Transverse colon (tissue), 4 donors: ENCODE measurements around the gene GLP1R. TPM values are rescaled to one million over a fixed set of nuclear protein-coding genes. Genes with fewer than 3 reads are reported as not detected.

Experiments
- DNase-seq: peaks from one replicate; pipeline ENCODE4 v3.0.0-alpha.2; 2019
- H3K27ac ChIP-seq, 4 donors: fragments of 200-600 bp; sonication (generic); 2 replicates each; pipeline ENCODE4 v1.5.1; 2016 to 2018; ENCODE audit warnings: inconsistent platforms in 4 of 4
- H3K27me3 ChIP-seq: fragments of 200-600 bp; sonication (generic); 2 replicates; pipeline ENCODE4 v1.5.1; 2017; ENCODE audit warnings: inconsistent platforms
- H3K36me3 ChIP-seq, 4 donors: fragments of 200-600 bp; sonication (generic); 2 replicates each; pipeline ENCODE4 v1.5.1; 2017 to 2019; ENCODE audit warnings: inconsistent platforms in 4 of 4
- H3K4me1 ChIP-seq, 4 donors: fragments of 200-600 bp; sonication (generic); 2 replicates each; pipeline ENCODE4 v1.5.1; 2017 to 2020; ENCODE audit warnings: inconsistent platforms in 4 of 4
- H3K4me3 ChIP-seq, 4 donors: fragments of 200-600 bp; sonication (generic); 1 replicate in 1 of 4; 2 replicates in 3 of 4; pipeline versions ENCODE4 v1.5.1 to v1.6.1; 2017 to 2019; ENCODE audit warnings: inconsistent platforms in 4 of 4
- H3K9me3 ChIP-seq, 2 donors: fragments of 200-600 bp; sonication (generic); 2 replicates each; pipeline ENCODE4 v1.5.1; 2017 to 2019; ENCODE audit warnings: inconsistent platforms in 2 of 2
- EP300 ChIP-seq: sonication (generic); formaldehyde crosslinking; IDR thresholded peaks from one replicate; pipeline ENCODE4 v1.6.1; 2017; ENCODE audit warnings: antibody characterized with exemption, low read depth
- POLR2A ChIP-seq: fragments of 450-650 bp; IDR thresholded peaks from one replicate; pipeline ENCODE4 v1.6.1; 2016; ENCODE audit warnings: antibody characterized with exemption, mild to moderate bottlenecking, moderate library complexity
- POLR2AphosphoS5 ChIP-seq, 3 donors: sonication (generic); formaldehyde crosslinking; IDR thresholded peaks; one replicate each; pipeline ENCODE4 v1.6.1; 2016; ENCODE audit warnings: antibody characterized with exemption in 3 of 3
- WGBS, 2 donors: methylation state at CpG; one replicate each; pipeline ENCODE4 v1.1.5; 2018; ENCODE audit warnings: low coverage in 1 of 2; 5-methylcytosine and 5-hydroxymethylcytosine counted together
- in situ Hi-C, 4 donors: fragments of 200-750 bp; cut with MboI; loops; one replicate each; pipeline versions ENCODE4 v1.15.0 to v1.15.1; 2017; ENCODE audit warnings: low sequenced_read_pairs in 3 of 4, low pct_ligation_motif_present in 1 of 4, low pct_unique_long_range_greater_than_20kb in 1 of 4
- intact Hi-C: fragments of 100-400 bp; cut with DNase I; formaldehyde crosslinking; loops from one replicate; pipeline ENCODE4 v1.15.1; 2023; ENCODE audit warnings: low total_unique reads
- total RNA-seq, 4 donors: library from RNA; depleted of rRNA; stranded (reverse); fragments of >200 nt; gene quantifications; one replicate each; pipeline ENCODE4 v1.1.0, GENCODE V29; 2016
- TF ChIP-seq, protein P1 (sequence below), 5 experiments: fragments of 200-600 bp in 3 of 5; fragments of 450-650 bp in 2 of 5; sonication (generic) in 3 of 5; IDR thresholded peaks; 1 replicate in 2 of 5; 2 replicates in 3 of 5; pipeline ENCODE4 v1.5.1; 2016 to 2017; ENCODE audit warnings: antibody characterized with exemption in 5 of 5, inconsistent platforms in 3 of 5, mild to moderate bottlenecking in 2 of 5, moderate library complexity in 1 of 5

GLP1R gene
- total RNA-seq, 4 donors from 2014 or later: not detected

DNA sequence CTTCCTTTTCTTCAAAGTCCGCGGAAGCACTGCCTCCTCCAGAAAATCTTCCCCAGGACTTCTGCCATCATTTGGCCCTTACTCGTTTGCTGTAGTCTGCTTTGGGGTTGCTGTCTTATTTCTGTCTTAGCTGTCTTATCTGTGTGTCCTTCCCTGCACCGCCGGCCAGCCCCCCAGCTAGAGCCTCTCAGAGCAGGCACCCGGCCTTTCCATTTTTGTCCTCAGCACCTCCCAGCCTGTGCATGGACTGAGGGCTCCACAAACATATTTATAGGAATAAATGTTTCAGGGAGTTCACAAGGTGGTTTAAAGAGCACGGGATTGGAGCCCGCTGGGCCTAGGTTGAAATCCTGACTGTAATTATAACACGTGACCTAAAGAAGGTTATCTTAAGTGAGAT lies 8.1 kb downstream of the GLP1R start:
- TF ChIP-seq EP300: no peak
- TF ChIP-seq POLR2AphosphoS5 (IDR thresholded peaks at IDR 0.05): no peak
- TF ChIP-seq, protein P1, sequence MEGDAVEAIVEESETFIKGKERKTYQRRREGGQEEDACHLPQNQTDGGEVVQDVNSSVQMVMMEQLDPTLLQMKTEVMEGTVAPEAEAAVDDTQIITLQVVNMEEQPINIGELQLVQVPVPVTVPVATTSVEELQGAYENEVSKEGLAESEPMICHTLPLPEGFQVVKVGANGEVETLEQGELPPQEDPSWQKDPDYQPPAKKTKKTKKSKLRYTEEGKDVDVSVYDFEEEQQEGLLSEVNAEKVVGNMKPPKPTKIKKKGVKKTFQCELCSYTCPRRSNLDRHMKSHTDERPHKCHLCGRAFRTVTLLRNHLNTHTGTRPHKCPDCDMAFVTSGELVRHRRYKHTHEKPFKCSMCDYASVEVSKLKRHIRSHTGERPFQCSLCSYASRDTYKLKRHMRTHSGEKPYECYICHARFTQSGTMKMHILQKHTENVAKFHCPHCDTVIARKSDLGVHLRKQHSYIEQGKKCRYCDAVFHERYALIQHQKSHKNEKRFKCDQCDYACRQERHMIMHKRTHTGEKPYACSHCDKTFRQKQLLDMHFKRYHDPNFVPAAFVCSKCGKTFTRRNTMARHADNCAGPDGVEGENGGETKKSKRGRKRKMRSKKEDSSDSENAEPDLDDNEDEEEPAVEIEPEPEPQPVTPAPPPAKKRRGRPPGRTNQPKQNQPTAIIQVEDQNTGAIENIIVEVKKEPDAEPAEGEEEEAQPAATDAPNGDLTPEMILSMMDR (IDR thresholded peaks at IDR 0.05): no peak
- TF ChIP-seq POLR2A: no peak
- Histone ChIP-seq H3K4me3 (no peak overlapping the region), H3K27me3 (peaks cover 4% of the 10 kb centered on the region), H3K27ac (no peak overlapping the region), H3K9me3 (no peaks in the 10 kb centered on the region), H3K4me1 (peaks cover 0 to 16% (median 6%) of the 10 kb centered on the region in 4 donors), H3K36me3 (no peaks in the 10 kb centered on the region)
- intact Hi-C loops: no loop called here
- in situ Hi-C loops: no loop called here
- WGBS, 2 donors: 89 to 94% methylated on average over 2 to 9 of the region's 9 CpGs
- DNase-seq: no peak

DNA sequence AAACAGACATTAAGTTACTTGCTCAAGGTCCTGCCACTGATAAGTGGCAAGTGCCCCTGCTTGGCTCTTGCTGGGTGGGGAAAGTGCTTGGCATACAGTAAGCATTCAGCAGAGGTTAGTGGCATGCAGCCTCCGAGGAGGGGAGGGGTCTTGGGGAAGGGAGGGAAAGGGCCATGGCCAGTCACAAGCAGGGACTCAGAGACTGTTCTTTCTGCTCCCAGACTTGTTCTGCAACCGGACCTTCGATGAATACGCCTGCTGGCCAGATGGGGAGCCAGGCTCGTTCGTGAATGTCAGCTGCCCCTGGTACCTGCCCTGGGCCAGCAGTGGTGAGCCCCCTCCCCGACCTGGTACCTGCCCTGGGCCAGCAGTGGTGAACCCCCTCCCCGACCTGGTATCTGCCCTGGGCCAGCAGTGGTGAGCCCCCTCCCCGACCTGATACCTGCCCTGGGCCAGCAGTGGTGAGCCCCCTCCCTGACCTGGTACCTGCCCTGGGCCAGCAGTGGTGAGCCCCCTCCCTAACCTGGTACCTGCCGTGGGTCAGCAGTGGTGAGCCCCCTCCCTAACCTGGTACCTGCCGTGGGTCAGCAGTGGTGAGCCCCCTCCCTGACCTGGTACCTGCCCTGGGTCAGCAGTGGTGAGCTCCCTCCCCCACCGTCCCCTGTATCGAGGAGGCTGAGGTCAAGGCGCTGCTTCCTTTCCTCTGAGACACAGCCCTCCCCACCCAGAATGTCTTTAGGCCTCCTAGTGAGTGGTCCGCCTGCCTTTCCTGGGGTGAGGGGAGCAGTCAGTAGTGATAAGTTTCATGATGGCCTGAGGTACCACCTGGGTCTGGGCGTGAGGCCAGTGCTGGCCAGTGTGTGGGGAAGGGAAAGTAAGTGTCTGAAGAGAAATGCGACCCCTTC lies 8.9 kb downstream of the GLP1R start:
- Histone ChIP-seq H3K36me3 (no peaks in the 10 kb centered on the region), H3K9me3 (no peaks in the 10 kb centered on the region), H3K4me1 (peaks cover 0 to 16% (median 6%) of the 10 kb centered on the region in 4 donors), H3K27me3 (peaks cover 7% of the 10 kb centered on the region), H3K4me3 (no peak overlapping the region), H3K27ac (no peak overlapping the region)
- intact Hi-C loops (no loop called here), in situ Hi-C loops (no loop called here)
- WGBS, 2 donors: 72 to 100% methylated on average over 1 to 17 of the region's 17 CpGs
- no peak for DNase-seq
- TF ChIP-seq POLR2AphosphoS5 (IDR thresholded peaks at IDR 0.05): no peak
- TF ChIP-seq, protein P1 (IDR thresholded peaks at IDR 0.05): no peak

DNA sequence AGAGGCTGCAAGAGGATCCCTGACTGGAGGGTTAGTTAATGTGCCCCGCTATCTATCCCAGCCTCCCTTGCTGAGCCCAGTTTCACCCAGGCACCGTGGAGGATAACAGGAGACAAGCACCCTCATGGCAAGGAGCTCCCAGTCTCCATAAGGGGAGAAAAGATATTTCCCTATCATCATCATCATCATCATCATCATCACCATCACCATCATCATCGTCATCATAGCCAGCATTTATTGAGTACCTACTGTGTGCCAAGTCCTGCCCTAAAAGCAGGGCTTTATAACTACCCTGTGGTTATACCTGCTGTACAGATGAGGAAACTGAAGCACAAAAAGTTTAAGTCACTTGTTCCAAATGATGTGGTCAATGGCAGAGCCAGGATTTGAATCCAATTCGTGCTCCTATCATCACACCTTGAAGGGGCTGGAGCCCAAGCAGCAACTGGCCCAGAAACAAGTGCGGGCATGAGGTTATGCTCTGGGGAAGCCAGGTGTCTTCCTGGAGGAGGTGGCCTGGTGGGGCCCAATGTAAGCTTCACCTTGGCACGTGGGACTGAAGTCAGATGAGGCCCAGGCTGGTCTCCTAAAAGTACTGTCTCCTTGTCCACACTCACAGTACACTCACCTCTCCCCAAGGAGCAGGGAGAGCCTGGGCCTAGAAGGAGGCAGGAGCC lies 10.0 kb downstream of the GLP1R start:
- no peak overlapping the region for H3K4me3 ChIP-seq
- peaks cover 0 to 13% (median 6%) of the 10 kb centered on the region in 4 donors for H3K4me1 ChIP-seq
- no peak overlapping the region for H3K27ac ChIP-seq
- TF ChIP-seq, protein P1 (IDR thresholded peaks at IDR 0.05): no peak
- no peak for TF ChIP-seq EP300
- TF ChIP-seq POLR2A: no peak
- TF ChIP-seq POLR2AphosphoS5 (IDR thresholded peaks at IDR 0.05): no peak
- H3K27me3 ChIP-seq: peaks cover 7% of the 10 kb centered on the region
- intact Hi-C loops: no loop called here
- no peak for DNase-seq
- 80 to 82% methylated on average over 1 to 6 of the region's 6 CpGs for WGBS, 2 donors
- no peaks in the 10 kb centered on the region for H3K9me3 ChIP-seq
- no peaks in the 10 kb centered on the region for H3K36me3 ChIP-seq
- in situ Hi-C loops: no loop called here

DNA sequence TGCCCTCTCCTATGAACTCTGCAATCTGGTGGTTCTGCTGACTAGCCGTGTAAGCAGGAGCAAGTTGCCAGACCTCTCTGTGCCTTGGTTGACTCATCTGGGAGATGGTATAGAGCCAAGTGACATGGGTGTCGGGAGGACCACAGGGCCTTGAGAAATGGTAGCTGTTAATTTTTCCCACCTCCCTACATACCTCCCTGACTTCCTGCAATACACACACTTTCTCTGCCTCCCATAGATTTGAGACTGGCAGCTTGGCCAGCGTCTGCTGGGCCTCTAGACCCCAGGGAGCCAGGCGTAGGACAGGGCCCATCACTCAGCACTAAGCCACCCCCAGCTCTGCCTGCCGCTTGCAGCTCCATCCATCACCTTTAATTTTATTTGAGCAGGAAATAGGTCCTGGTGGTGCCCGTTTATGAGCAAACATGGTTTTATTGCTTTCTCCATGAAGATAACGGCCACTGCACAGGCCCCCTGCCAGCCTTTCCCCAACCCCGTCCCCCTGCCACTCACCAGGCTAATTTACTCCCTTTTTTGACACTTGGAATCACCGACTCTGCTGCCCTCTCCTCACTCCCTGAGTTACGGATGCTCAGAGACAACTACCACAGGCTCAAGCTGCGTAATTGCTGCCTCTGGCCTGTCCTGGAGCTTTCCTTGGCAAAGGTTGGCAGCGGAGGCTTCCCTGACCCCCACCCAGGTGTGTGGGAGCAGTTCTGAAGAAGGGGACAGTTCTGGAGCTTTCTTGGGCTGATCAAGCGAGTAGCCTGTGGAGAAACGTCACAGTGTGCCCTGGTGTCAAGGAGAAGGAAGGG lies 11.1 kb downstream of the GLP1R start:
- Histone ChIP-seq H3K36me3 (no peaks in the 10 kb centered on the region), H3K4me3 (no peak overlapping the region), H3K27ac (no peak overlapping the region), H3K4me1 (peaks cover 0 to 5% (median 2%) of the 10 kb centered on the region in 4 donors), H3K9me3 (no peaks in the 10 kb centered on the region), H3K27me3 (peaks cover 7% of the 10 kb centered on the region)
- 14 to 45% methylated on average over 4 to 14 of the region's 14 CpGs for WGBS, 2 donors
- TF ChIP-seq POLR2A (no peak), EP300 (no peak), POLR2AphosphoS5 (IDR thresholded peaks at IDR 0.05) (no peak)
- TF ChIP-seq, protein P1 (IDR thresholded peaks at IDR 0.05): no peak
- intact Hi-C loops: no loop called here
- in situ Hi-C loops: no loop called here
- no peak for DNase-seq
